Measurements from ENCODE around the gene ITGAD.

The ITGAD gene

GRCh38 chr16:31470615-31471014 lies 77.5 kb downstream of the ITGAD start:
- Mint-ChIP-seq H3K36me3 (ENCODE audit: low read depth) (peaks cover 29% of the 10 kb centered on the region), H3K4me3 (peak overlapping the region; percentile 59 to 91 (median 90)), H3K9me3 (no peaks in the 10 kb centered on the region), H3K4me1 (peaks cover 20% of the 10 kb centered on the region), H3K27me3 (ENCODE audit: low read depth) (peaks cover 26% of the 10 kb centered on the region), H3K27ac (peak overlapping the region in 2 of 3 experiments; percentile 93 to 96)
- TF ChIP-seq CTCF (IDR thresholded peaks at IDR 0.05; ENCODE audit: unreplicated experiment in 3 of 3): no peak

- peak overlapping the region; percentile 89 to 96 (median 93) for H3K27ac Mint-ChIP-seq
- H3K4me1 Mint-ChIP-seq: peaks cover 22% of the 10 kb centered on the region
- no peak for TF ChIP-seq CTCF (IDR thresholded peaks at IDR 0.05; ENCODE audit: unreplicated experiment in 3 of 3)
- H3K4me3 Mint-ChIP-seq: peak overlapping the region; percentile 90 to 92 (median 91)
- peaks cover 34% of the 10 kb centered on the region for H3K27me3 Mint-ChIP-seq (ENCODE audit: low read depth)
- peaks cover 29% of the 10 kb centered on the region for H3K36me3 Mint-ChIP-seq (ENCODE audit: low read depth)
- no peaks in the 10 kb centered on the region for H3K9me3 Mint-ChIP-seq
These were observed 78.2 kb downstream of the ITGAD start for GRCh38 chr16:31471241-31471874.

- Mint-ChIP-seq H3K4me1 (peaks cover 23% of the 10 kb centered on the region), H3K27me3 (ENCODE audit: low read depth) (peaks cover 36% of the 10 kb centered on the region), H3K4me3 (peak within 1 kb of the TSS; percentile 91 to 92 (median 92)), H3K36me3 (ENCODE audit: low read depth) (peaks cover 24% of the 10 kb centered on the region), H3K9me3 (no peaks in the 10 kb centered on the region), H3K27ac (peak within 1 kb of the TSS; percentile 89 to 96 (median 95))
- TF ChIP-seq CTCF (IDR thresholded peaks at IDR 0.05; ENCODE audit: unreplicated experiment in 3 of 3): no peak
These were observed 79.0 kb downstream of the ITGAD start, which contains the start of gene TGFB1I1 for GRCh38 chr16:31471875-31472708. TGFB1I1 (plus strand) TSS chr16:31472152; CDS start chr16:31472189, 37 bp downstream.

- peak; percentile 69 to 74 (median 71) for TF ChIP-seq CTCF (IDR thresholded peaks at IDR 0.05; ENCODE audit: unreplicated experiment in 3 of 3)
- H3K27me3 Mint-ChIP-seq (ENCODE audit: low read depth): peaks cover 36% of the 10 kb centered on the region
- peak overlapping the region; percentile 88 to 96 (median 95) for H3K27ac Mint-ChIP-seq
- H3K4me3 Mint-ChIP-seq: peak overlapping the region; percentile 91 to 92 (median 92)
- H3K36me3 Mint-ChIP-seq (ENCODE audit: low read depth): peaks cover 24% of the 10 kb centered on the region
- H3K4me1 Mint-ChIP-seq: peaks cover 24% of the 10 kb centered on the region
- H3K9me3 Mint-ChIP-seq: no peaks in the 10 kb centered on the region
These were observed 79.6 kb downstream of the ITGAD start for GRCh38 chr16:31472709-31473203.

- no peaks in the 10 kb centered on the region for H3K9me3 Mint-ChIP-seq
- no peak for TF ChIP-seq CTCF (IDR thresholded peaks at IDR 0.05; ENCODE audit: unreplicated experiment in 3 of 3)
- peak overlapping the region; percentile 88 to 96 (median 95) for H3K27ac Mint-ChIP-seq
- H3K36me3 Mint-ChIP-seq (ENCODE audit: low read depth): peaks cover 24% of the 10 kb centered on the region
- H3K4me3 Mint-ChIP-seq: peak overlapping the region; percentile 91 to 92 (median 92)
- peaks cover 28% of the 10 kb centered on the region for H3K4me1 Mint-ChIP-seq
- peaks cover 38% of the 10 kb centered on the region for H3K27me3 Mint-ChIP-seq (ENCODE audit: low read depth)
These were observed 80.3 kb downstream of the ITGAD start for GRCh38 chr16:31473264-31473984.
